Measurements from ENCODE around the gene EPS8. TPM values are rescaled to one million over a fixed set of nuclear protein-coding genes. Genes with fewer than 3 reads are reported as not detected.

EPS8 gene
- total and polyA plus RNA-seq, 2 donors (not counting 1 experiment from before 2014, with no cell fraction given), result 0.76 to 0.96 TPM

- no peak for DNase-seq
- no peaks in the 10 kb centered on the region for H4K20me1 ChIP-seq (ENCODE audit: control insufficient read depth, insufficient read depth, low read length, poor library complexity, severe bottlenecking)
Observed at GRCh38 chr12:15677228-15677627, 112.0 kb downstream of the EPS8 start.

GRCh38 chr12:15672671-15673270 is 116.4 kb downstream of the EPS8 start:
- Histone ChIP-seq H3K9ac (ENCODE audit: low read length) (no peak overlapping the region), H4K20me1 (ENCODE audit: control insufficient read depth, insufficient read depth, low read length, poor library complexity, severe bottlenecking) (no peaks in the 10 kb centered on the region), H3K27me3 (replicated peaks in 1 of 4; ENCODE audit: control extremely low read depth in 1 of 4, control insufficient read depth in 3 of 4, insufficient read depth in 4 of 4, low read length in 3 of 4) (no peaks in the 10 kb centered on the region), H3K36me3 (replicated peaks in 1 of 2; ENCODE audit: control extremely low read depth in 1 of 2, control insufficient read depth in 1 of 2, extremely low read depth in 1 of 2, insufficient read depth in 2 of 2, low read length in 1 of 2) (no peaks in the 10 kb centered on the region), H3K79me2 (ENCODE audit: control insufficient read depth, insufficient read depth, low read length) (no peaks in the 10 kb centered on the region), H3K27ac (ENCODE audit: low read length in 2 of 2) (no peak overlapping the region), H2AFZ (ENCODE audit: insufficient read depth, low read depth, low read length, poor library complexity, severe bottlenecking) (no peak overlapping the region), H3K4me1 (ENCODE audit: control insufficient read depth in 2 of 2, insufficient read depth in 2 of 2, low read length in 2 of 2) (no peaks in the 10 kb centered on the region), H3K4me3 (ENCODE audit: control extremely low read depth in 1 of 5, extremely low read depth in 1 of 5, insufficient read depth in 1 of 5, low read depth in 2 of 5, low read length in 4 of 5) (no peak overlapping the region), H3K4me2 (replicated peaks; ENCODE audit: low read depth, low read length, poor library complexity, severe bottlenecking) (no peak overlapping the region), H3K9me3 (ENCODE audit: control extremely low read depth in 1 of 3, control insufficient read depth in 2 of 3, insufficient read depth in 1 of 3, low read length in 2 of 3) (no peaks in the 10 kb centered on the region)
- ChIA-PET POLR2A (no interaction called here), CTCF (no interaction called here)
- Mint-ChIP-seq H3K27me3 (peaks cover 3% of the 10 kb centered on the region), H3K9me3 (ENCODE audit: insufficient read depth) (no peaks in the 10 kb centered on the region), H3K4me3 (no peak overlapping the region), H3K4me1 (no peaks in the 10 kb centered on the region), H3K27ac (no peak overlapping the region)
- intact Hi-C loops (cut with micrococcal nuclease), result no loop called here
- TF ChIP-seq EZH2 (IDR thresholded peaks at IDR 0.05; ENCODE audit: borderline replicate concordance, insufficient read depth, low read depth, low read length, poor library complexity, severe bottlenecking), result no peak
- ATAC-seq (ENCODE audit: low read depth) (no peak), DNase-seq (no peak)
- WGBS (ENCODE audit: insufficient coverage), result 83% methylated on average over 1 of the region's 5 CpGs

More at GRCh38 chr12:15677228-15677627, 112.0 kb downstream of the EPS8 start:
- Histone ChIP-seq H3K4me3 (ENCODE audit: control extremely low read depth in 1 of 5, extremely low read depth in 1 of 5, insufficient read depth in 1 of 5, low read depth in 2 of 5, low read length in 4 of 5) (no peak overlapping the region), H3K4me2 (replicated peaks; ENCODE audit: low read depth, low read length, poor library complexity, severe bottlenecking) (no peak overlapping the region), H3K27me3 (replicated peaks in 1 of 4; ENCODE audit: control extremely low read depth in 1 of 4, control insufficient read depth in 3 of 4, insufficient read depth in 4 of 4, low read length in 3 of 4) (no peaks in the 10 kb centered on the region), H3K9ac (ENCODE audit: low read length) (no peak overlapping the region), H2AFZ (ENCODE audit: insufficient read depth, low read depth, low read length, poor library complexity, severe bottlenecking) (no peak overlapping the region), H3K36me3 (replicated peaks in 1 of 2; ENCODE audit: control extremely low read depth in 1 of 2, control insufficient read depth in 1 of 2, extremely low read depth in 1 of 2, insufficient read depth in 2 of 2, low read length in 1 of 2) (no peaks in the 10 kb centered on the region), H3K4me1 (ENCODE audit: control insufficient read depth in 2 of 2, insufficient read depth in 2 of 2, low read length in 2 of 2) (no peaks in the 10 kb centered on the region), H3K9me3 (ENCODE audit: control extremely low read depth in 1 of 3, control insufficient read depth in 2 of 3, insufficient read depth in 1 of 3, low read length in 2 of 3) (no peaks in the 10 kb centered on the region), H3K27ac (ENCODE audit: low read length in 2 of 2) (no peak overlapping the region), H3K79me2 (ENCODE audit: control insufficient read depth, insufficient read depth, low read length) (no peaks in the 10 kb centered on the region)
- TF ChIP-seq CTCF (IDR thresholded peaks at IDR 0.05) (no peak), EZH2 (IDR thresholded peaks at IDR 0.05; ENCODE audit: borderline replicate concordance, insufficient read depth, low read depth, low read length, poor library complexity, severe bottlenecking) (no peak)
- Mint-ChIP-seq H3K9me3 (ENCODE audit: insufficient read depth) (no peaks in the 10 kb centered on the region), H3K4me3 (no peak overlapping the region), H3K4me1 (no peaks in the 10 kb centered on the region), H3K27me3 (peaks cover 5% of the 10 kb centered on the region), H3K27ac (no peak overlapping the region)
- ChIA-PET CTCF (no interaction called here), POLR2A (no interaction called here)
- WGBS (ENCODE audit: insufficient coverage), result 88% methylated on average over 2 of the region's 3 CpGs
- no peak for ATAC-seq (ENCODE audit: low read depth)
- intact Hi-C loops (cut with micrococcal nuclease), result no loop called here
